NCI-H146 treated with DMSO at 0.1 percent for 48 hours (cell line): ENCODE measurements around the gene LRRC19.

Experiments
- DNase-seq: peaks from one replicate; lab custom pipeline; 2025; ENCODE audit not compliant: unreplicated experiment; lab: John Stamatoyannopoulos, UW

The LRRC19 gene

DNA sequence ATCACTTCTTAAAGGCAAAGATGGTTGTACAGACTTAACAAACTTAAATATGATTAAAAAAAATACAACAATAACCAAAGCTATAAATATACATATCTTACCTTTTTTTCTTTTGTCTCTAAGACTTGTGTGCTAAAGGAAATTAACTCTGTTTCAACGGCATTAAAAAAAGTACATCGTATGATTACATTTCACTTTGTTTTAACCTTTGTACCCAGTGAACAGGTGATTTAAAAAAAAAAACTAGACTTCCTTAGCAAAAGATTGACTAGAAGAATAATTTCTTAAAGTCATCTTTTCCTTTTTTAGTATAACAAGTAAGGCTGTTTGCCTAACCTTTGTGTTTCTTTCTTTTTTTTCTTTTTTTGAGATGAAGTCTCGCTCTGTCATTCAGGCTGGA, at the start of gene LRRC19:
TSS of gene LRRC19 (minus strand) at position 182 of the 400 bp plus-strand sequence. CDS start 5,978 bp downstream, outside the sequence.
- DNase-seq = no peak

DNA sequence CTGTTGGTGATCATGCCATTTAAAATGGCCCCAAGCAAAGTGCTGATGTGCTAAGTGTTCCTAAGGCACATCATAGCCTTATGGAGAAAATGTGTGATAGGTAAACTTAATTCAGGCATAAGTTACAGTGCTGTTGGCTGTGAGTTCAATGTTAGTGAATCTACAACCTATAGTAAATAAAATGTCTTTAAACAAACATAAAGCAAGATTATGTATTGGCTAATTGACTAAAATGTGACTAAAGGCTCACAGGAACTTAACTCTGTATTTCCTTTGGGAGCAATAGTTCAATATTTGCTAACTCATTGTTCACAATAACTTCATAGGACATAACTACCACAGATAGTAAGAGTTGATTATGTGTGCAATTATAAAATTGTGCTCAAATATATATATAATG, 49.4 kb upstream of the LRRC19 start:
- DNase-seq = no peak

DNA sequence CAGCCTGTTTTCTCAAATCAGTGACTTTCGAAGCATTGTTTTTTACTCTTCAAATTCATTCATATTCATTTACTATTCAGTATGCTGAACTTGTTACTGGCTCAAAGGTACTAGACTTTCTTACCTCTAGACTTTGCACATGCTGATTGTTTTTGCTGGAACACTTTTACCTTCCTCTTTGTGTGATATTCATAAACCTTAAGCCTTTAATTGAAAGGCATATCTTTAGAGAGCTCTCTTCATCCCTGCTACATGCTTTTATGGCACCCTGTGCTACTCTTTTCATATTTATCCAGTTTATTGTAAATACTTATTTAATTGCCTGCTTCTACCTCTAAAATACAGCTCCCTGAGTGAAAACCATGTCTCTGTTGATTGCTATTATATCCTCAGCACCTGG, 48.7 kb upstream of the LRRC19 start:
- no peak for DNase-seq

GRCh38 chr9:27053369-27054022, 48.0 kb upstream of the LRRC19 start:
- no peak for DNase-seq

DNA sequence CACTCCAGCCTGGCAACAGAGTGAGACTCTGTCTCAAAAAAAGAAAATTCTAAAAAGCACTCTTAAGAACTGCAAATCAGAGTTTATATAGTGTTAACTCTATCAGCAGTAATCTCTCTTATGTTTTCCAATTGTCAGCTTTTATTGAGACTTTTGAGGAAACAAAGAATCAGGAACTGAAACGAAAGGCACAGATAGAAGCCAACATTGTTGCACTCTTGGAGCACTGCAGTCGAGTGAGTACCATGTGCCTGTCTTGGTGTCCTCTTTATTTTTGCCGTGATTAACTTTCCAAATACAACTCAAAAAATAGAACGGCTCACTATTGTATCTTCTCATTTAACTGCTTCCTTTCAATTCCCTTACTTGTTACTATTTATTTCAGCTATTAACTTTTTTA, 41.7 kb upstream of the LRRC19 start:
- DNase-seq = no peak

- DNase-seq = no peak
These were observed 37.7 kb upstream of the LRRC19 start for GRCh38 chr9:27043176-27043575.

DNA sequence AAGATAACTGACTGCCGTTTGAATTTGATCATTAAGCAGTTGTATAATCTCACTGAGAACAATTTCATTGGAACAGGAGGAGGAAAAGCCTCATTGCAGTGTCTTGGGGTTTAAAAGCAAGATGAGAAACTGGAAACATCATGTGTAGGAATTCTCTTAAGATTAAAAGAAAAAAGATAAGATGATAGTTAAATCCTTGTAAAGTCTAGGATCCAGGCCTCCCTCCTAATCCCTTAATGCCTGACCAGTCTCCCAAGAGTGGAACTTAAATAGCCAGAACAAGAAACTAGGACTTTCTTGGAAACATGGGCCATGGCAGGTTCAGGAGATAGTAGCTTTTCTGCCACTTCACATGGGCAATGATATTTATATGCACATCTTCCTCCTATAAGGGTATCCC, 37.0 kb upstream of the LRRC19 start:
- no peak for DNase-seq

DNA sequence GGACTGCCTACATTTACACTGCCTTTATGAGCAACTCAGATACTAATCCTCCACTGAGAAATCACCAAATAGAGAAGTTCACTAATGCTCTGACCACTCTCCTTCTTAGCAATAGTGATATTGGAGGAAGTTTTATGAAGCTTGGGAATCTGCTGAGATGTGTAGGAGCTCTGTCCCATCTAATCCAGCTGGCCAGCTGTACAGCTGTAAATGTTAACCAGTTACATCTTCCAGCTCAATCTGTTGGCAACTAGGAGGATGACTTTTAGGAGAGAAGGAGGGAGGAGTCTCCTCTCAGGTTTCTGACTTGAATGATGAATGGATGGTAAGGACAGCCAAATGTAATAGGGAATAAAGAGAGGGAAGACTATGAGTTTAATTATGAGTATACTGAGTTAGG, 36.3 kb upstream of the LRRC19 start:
- no peak for DNase-seq

DNA sequence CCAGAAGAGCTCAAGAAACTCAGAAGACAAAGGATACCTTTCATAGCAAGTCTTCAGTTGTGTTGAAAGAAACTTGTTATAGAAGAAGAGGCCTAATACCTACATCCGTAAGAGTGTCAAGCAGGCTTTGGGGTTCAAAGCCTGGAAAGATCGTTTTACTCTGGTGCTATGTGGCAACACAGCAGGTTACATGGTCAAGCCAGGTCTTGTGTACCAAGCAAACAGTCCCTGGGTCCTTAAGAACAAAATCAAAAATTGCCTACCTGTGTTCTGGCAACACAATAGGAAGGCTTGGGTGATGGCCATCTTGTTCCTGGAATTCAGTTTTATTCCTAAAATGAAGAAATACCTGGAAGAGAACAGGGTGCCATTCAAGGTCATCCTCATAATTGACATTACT, 32.0 kb upstream of the LRRC19 start:
- DNase-seq = no peak

DNA sequence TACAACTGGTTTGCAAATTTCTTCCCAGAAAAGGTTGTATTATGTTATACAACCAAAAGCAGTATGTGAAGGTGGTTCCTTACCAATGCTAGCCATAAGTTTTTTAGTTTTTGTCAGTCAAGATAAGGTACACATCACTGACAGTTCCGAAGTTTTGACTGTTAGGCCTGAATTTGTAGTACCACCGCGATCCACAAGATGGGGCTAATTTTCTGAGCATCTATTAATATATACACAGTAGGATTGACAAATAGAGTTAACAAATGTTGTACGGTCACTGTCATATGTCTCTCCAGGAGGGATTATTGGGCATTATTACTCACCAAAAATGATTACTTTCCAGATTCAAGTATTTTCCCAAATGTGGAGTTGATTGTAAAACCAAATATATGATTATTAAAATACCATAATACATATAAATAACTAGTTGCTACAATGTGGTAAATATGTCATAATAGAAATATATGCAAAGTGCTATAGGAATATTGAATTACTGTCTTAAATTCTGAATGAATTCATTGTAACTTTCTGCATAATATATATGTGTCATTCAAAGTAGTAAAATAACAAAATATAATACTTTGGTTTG, 28.4 kb upstream of the LRRC19 start:
- DNase-seq = peak; percentile 57

DNA sequence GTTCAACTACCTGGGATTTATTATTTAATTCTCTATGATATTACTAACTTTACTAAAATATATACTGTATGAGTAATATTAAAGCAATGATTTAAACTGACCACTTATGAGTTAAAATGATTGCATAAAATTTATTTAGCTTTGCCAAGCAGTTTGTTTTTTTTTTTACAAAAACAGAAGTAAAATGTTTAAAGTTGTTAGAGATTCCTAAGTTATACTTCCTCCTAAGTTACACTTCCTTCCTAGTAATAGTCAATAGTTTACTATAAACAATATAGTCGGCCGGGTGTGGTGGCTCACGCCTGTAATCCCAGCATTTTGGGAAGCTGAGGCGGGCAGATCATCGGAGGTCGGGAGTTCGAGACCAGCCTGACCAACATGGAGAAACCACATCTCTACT, 23.7 kb upstream of the LRRC19 start:
- DNase-seq = no peak

DNA sequence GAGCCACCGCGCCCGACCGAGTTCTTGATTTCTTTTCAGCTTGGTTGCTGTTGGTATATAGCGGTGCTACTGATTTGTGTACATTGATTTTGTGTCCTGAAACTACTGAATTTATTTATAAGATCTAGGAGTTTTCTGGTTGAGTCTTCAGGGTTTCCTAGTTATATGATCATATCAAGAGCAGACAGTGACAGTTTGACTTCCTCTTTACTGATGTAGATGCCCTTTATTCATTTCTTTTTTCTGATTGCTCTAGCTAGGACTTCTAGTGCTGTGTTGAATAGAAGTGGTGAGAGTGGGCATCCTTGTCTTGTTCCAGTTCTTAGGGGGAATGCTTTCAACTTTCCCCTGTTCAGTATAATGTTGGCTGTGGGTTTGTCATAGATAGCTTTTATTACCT, 17.4 kb upstream of the LRRC19 start:
- DNase-seq = no peak

- DNase-seq = no peak
These were observed 14.1 kb upstream of the LRRC19 start for GRCh38 chr9:27019589-27019988.

DNA sequence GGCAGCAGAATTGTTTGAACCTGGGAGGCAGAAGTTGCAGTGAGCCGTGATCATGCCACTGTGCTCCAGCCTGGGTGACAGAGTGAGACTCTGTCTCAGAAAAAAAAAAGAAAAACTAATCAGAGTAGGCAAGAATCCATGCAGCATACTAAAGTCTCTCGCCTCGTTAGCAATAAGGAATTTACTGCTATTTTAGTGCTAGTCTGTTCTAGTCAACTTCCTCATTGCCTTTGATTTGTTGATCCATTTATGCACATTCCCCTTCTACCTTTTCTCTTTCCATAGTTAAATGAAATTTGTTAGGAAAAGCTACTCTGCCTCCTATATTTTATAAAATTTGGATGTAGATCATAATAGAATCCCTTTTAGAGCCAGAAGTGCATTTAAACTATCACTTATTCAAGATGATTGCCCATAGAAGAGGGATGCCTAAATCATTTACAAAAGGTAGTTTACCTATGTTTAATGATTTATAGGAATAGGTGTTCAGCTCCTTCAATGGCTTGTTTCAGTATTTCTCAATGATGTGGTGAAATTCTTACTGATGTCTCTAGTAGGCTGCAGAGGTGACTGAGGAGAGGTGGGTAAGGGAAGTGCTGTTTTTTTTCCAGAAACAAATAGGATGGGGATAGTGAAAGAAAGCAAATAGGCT, 1.9 kb downstream of the LRRC19 start:
- no peak for DNase-seq

- DNase-seq = no peak
These were observed 9.7 kb downstream of the LRRC19 start for GRCh38 chr9:26995810-26996209.

GRCh38 chr9:26983340-26983739, 22.1 kb downstream of the LRRC19 start:
- DNase-seq = no peak

DNA sequence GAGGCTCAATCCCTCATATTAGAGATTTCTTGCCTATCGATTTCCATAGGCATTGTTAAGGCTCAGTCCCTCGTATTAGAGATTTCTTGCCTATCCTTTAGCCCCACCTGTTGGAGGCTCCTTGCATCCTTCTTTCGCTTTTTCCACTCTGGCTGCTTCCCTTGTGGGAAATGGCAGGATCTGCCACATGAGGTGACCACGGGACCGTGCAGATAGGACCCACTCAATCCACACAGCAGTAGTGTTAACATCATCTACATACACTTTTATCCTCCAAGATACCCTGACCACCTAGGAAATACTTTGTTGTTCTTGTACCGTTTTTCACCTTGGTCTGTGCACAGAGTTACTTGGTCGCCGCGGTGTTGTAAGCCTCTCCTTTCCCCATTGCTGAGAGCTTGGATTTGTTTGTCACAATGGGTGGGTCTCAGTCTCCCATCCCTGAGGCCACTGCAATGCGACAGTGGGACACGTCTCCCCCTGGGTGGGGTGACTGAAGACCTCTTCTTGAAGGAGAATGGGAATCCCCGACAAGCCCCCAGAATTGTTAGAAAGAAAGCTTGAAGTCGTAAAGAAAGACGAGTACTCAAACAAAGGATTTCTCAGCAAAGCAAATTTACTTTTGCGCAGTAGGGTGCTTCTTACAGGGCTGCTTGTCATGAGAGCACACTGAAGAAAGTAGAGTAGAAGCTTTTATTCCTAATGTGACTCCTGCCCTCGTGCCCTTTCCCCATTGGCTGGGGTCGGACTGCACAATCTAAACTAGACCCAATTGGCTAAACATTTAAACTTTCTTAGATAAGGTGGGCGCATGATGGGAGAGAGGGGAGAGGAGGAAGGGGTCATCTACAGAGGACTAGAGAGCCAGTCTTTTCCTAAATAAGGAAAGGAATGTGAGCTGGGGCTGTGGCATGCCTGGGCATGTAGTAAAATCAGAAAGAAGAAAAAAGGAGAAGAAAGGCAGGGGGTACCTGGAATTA, 29.5 kb downstream of the LRRC19 start:
- no peak for DNase-seq

DNA sequence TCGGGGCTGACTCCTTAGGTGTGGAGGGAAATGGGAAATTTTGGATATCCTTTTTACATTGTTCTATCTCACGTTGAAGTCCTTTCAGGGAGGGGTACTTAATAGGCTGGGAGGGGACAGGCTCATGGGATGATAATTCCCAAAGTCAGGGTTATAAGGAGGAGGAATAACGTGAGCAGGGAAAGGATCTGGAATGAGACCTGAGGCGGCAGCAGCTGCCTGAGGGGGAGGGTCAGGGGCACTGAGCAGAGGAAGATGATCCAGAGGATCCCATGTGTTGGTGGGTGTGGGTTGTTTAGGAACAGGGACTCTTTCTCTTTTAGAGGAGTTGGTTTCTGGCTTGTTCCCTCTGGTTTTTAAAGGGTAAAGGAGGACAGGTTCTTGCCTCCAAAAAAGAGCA, 30.5 kb downstream of the LRRC19 start:
- DNase-seq = no peak

DNA sequence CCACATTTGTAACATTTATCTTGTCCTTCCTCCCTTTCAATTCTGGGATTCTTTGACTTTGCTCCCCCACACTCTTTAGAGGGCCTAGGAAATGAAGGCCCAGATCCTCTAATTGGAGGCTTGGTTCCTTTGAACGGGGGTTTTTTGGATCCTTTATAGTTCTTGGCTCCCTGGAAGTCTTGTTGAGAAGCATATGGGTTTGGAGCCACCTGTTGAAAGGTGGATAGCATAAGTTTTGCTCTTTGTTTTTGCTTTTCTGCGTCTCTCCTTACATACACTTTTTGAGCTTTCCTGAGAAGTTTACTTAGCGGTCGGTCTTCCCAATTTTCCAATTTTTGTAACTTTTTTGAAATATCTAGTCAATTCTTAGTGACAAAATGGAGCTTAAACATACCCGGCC, 31.5 kb downstream of the LRRC19 start:
- DNase-seq = no peak

GRCh38 chr9:26971721-26972120, 33.8 kb downstream of the LRRC19 start:
- DNase-seq = no peak

DNA sequence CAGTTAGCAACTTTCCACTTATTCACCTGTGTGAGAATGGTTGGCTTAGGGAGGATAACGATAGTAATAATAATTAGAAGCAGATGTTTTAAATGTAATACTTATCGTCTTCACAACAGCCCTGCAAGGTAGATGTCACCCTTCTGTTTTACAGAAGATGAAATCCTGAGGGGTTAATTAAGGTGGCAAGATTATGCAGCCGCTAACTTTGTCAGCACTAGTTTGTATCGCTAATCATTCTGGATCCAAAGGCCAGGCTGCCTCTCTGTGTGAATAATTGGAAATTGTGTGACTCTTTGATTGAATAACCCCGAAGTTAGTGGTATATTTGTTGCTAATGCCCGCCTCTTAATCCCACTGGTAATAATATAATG, 48.6 kb downstream of the LRRC19 start:
- no peak for DNase-seq
